Osteocyte (in vitro differentiated cells): ENCODE results near the gene BMP2K. TPM values are rescaled to one million over a fixed set of nuclear protein-coding genes. Genes with fewer than 3 reads are reported as not detected.
"Not testable (repeated sequence)": the region's sequence is repeated elsewhere in the genome, so short reads cannot be mapped to it uniquely, and the experiment has no call there.

Experiments used
- DNase-seq: peaks from one replicate; pipeline ENCODE4 v3.0.0; 2021; ENCODE audit warnings: mixed read lengths; ENCODE audit not compliant: unreplicated experiment; ENCODE audit errors: extremely low spot score
- H3K27ac Mint-ChIP-seq: one replicate; pipeline ENCODE4 v1.8.0; 2021; ENCODE audit warnings: mild to moderate bottlenecking, mixed read lengths; ENCODE audit not compliant: unreplicated experiment
- H3K27me3 Mint-ChIP-seq: one replicate; pipeline ENCODE4 v1.8.0; 2021; ENCODE audit warnings: mixed read lengths; ENCODE audit not compliant: unreplicated experiment
- H3K36me3 Mint-ChIP-seq: one replicate; pipeline ENCODE4 v1.8.0; 2021; ENCODE audit warnings: mixed read lengths; ENCODE audit not compliant: unreplicated experiment
- H3K4me1 Mint-ChIP-seq: one replicate; pipeline ENCODE4 v1.8.0; 2021; ENCODE audit warnings: mixed read lengths; ENCODE audit not compliant: unreplicated experiment
- H3K4me3 Mint-ChIP-seq: one replicate; pipeline ENCODE4 v1.8.0; 2021; ENCODE audit warnings: mild to moderate bottlenecking, moderate library complexity, mixed read lengths; ENCODE audit not compliant: unreplicated experiment
- H3K9me3 Mint-ChIP-seq: one replicate; pipeline ENCODE4 v1.8.0; 2021; ENCODE audit warnings: mixed read lengths; ENCODE audit not compliant: unreplicated experiment
- total RNA-seq: library from RNA; stranded (reverse); gene quantifications from 2 replicates; pipeline ENCODE4 v1.2.1, GENCODE V29; 2021
- TF ChIP-seq, protein P1 (sequence below): fragments of 200-600 bp; sonication (generic); IDR thresholded peaks from 2 replicates; pipeline ENCODE4 v1.5.0; 2021; ENCODE audit warnings: antibody characterized with exemption, mild to moderate bottlenecking, moderate library complexity

Gene BMP2K
- total RNA-seq, 1 donor from 2014 or later = 19.5 TPM

DNA sequence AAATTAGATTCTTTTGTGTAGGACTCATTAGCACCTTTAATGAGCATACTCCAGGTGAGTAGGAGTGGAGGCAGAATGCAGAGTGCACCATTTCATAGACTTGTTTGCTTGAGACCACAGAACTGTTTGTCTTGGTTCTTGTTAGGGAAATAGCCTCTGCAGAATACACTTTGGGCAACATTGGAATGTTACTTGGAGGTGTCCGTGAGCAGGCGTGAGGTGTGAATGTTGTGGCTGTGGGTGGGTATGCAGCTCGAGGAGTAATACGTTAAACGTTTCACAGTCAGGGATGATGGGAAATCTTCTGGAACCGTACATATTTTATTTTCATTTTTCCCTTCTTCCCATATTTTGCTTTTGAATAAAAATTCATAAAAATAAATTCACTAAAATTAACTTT lies 131.5 kb downstream of the BMP2K start:
- no peak for DNase-seq
- H3K4me1 Mint-ChIP-seq = peaks cover 1% of the 10 kb centered on the region
- TF ChIP-seq, protein P1, sequence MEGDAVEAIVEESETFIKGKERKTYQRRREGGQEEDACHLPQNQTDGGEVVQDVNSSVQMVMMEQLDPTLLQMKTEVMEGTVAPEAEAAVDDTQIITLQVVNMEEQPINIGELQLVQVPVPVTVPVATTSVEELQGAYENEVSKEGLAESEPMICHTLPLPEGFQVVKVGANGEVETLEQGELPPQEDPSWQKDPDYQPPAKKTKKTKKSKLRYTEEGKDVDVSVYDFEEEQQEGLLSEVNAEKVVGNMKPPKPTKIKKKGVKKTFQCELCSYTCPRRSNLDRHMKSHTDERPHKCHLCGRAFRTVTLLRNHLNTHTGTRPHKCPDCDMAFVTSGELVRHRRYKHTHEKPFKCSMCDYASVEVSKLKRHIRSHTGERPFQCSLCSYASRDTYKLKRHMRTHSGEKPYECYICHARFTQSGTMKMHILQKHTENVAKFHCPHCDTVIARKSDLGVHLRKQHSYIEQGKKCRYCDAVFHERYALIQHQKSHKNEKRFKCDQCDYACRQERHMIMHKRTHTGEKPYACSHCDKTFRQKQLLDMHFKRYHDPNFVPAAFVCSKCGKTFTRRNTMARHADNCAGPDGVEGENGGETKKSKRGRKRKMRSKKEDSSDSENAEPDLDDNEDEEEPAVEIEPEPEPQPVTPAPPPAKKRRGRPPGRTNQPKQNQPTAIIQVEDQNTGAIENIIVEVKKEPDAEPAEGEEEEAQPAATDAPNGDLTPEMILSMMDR = no peak
- H3K27me3 Mint-ChIP-seq = no peaks in the 10 kb centered on the region
- H3K36me3 Mint-ChIP-seq = peaks cover 21% of the 10 kb centered on the region
- H3K9me3 Mint-ChIP-seq = no peaks in the 10 kb centered on the region
- H3K27ac Mint-ChIP-seq = no peak overlapping the region
- no peak overlapping the region for H3K4me3 Mint-ChIP-seq

DNA sequence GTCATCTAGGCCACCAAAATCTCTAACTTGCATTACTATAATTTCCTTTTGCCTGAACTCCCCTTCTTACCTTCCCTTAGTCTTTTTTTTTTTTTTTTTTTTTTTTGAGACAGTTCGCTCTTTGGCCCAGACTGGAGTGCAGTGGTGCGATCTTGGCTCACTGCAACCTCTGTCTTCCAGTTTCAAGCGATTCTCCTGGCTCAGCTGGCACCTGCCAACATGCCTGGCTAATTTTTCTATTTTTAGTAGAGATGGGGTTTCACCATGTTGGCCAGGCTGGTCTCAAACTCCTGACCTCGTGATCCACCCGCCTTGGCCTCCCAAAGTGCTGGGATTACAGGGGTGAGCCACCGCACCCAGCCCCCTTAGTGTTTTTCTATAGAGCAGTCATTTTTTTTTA lies 132.8 kb downstream of the BMP2K start:
- H3K4me1 Mint-ChIP-seq, DNase-seq, H3K9me3 Mint-ChIP-seq, H3K27me3 Mint-ChIP-seq, H3K4me3 Mint-ChIP-seq, H3K27ac Mint-ChIP-seq: not testable (repeated sequence)
- peaks cover 17% of the 10 kb centered on the region for H3K36me3 Mint-ChIP-seq

DNA sequence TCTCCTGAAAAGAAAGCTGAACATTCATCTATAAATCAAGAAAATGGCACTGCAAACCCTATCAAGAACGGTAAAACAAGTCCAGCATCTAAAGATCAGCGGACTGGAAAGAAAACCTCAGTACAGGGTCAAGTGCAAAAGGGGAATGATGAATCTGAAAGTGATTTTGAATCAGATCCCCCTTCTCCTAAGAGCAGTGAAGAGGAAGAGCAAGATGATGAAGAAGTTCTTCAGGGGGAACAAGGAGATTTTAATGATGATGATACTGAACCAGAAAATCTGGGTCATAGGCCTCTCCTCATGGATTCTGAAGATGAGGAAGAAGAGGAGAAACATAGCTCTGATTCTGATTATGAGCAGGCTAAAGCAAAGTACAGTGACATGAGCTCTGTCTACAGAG lies 134.5 kb downstream of the BMP2K start:
- Mint-ChIP-seq H3K36me3 (peaks cover 17% of the 10 kb centered on the region), H3K27ac (no peak overlapping the region), H3K4me1 (peaks cover 1% of the 10 kb centered on the region), H3K4me3 (no peak overlapping the region), H3K27me3 (no peaks in the 10 kb centered on the region), H3K9me3 (no peaks in the 10 kb centered on the region)
- TF ChIP-seq, protein P1 = no peak
- DNase-seq = no peak

DNA sequence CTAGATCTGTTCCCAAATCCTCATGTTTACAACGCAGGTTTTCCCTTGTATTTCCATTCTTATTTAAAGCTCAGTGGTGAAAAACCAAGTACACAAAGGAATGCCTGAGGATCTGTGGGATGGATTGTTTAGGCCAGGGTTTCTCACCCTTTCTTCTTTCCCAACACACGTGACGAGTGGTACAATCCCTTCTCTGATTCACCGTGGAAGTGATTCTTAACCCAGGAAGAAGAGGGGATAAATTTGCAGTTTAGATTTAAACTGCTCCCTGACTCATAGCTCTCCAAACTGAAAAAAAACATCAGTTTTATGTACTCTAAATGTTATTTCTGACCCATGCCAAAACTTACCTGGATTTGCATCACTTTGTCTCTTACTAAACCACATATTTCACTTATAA lies 146.1 kb downstream of the BMP2K start:
- H3K36me3 Mint-ChIP-seq = peaks cover 30% of the 10 kb centered on the region
- no peak overlapping the region for H3K4me3 Mint-ChIP-seq
- no peaks in the 10 kb centered on the region for H3K4me1 Mint-ChIP-seq
- TF ChIP-seq, protein P1 = no peak
- no peaks in the 10 kb centered on the region for H3K27me3 Mint-ChIP-seq
- H3K9me3 Mint-ChIP-seq = no peaks in the 10 kb centered on the region
- no peak for DNase-seq
- no peak overlapping the region for H3K27ac Mint-ChIP-seq

DNA sequence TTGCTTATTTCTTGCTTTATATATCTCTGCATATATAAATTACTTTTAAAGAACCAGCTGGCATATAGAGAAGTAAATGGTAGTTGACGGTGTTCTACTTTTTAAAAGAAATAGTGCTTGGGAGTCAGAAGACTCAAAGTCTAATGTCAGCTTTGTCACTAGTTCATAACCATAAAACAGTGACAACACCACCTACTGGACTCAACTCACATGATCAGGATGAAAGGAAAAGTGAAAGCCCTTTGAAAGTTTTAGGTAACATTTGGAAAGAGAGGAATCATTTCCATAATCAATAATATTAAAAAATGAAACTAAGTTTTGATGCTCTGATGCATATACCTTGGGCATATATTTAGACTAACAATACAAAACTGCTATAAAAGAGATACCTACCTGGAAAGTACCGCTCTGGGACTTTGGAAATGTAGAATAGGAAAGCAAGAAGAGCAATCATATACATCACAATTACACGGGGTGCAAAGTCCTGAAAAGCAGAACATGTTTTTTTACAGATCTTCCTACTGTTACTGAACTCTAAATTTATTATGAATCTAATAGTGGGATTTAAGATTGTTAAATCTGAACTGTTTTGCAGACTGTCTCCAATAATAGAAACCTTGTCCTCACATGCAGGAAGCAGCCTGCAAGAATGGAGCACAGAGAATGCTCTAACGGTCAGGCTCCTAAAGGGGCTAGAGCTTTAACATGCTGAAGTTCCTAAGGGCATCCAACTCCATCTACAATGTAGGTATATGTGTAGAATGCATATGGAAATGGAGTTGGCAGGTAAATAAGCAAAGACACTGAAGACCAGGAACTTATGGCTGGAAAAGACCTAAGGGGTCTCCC lies 147.5 kb downstream of the BMP2K start:
- H3K4me1 Mint-ChIP-seq = no peaks in the 10 kb centered on the region
- DNase-seq = no peak
- H3K36me3 Mint-ChIP-seq = peaks cover 32% of the 10 kb centered on the region
- no peak overlapping the region for H3K27ac Mint-ChIP-seq
- TF ChIP-seq, protein P1 = peak; percentile 15
- no peaks in the 10 kb centered on the region for H3K9me3 Mint-ChIP-seq
- no peaks in the 10 kb centered on the region for H3K27me3 Mint-ChIP-seq
- H3K4me3 Mint-ChIP-seq = no peak overlapping the region
